ENCODE data around the gene DNAH14. TPM values are rescaled to one million over a fixed set of nuclear protein-coding genes. Genes with fewer than 3 reads are reported as not detected.

Gene DNAH14
- total and polyA plus RNA-seq, 9 of the 15 experiments (the other 6 are each of a cell fraction or from before 2014, with no cell fraction given): 58.4 to 142 (median 98.4) TPM

- TF ChIP-seq RERE (CRISPR knock-in tag; IDR thresholded peaks at IDR 0.05; ENCODE audit: borderline replicate concordance) (no peak), ZNF277 (CRISPR knock-in tag; IDR thresholded peaks at IDR 0.05; ENCODE audit: borderline replicate concordance) (no peak), CHD7 (IDR thresholded peaks at IDR 0.05; ENCODE audit: low read depth, low read length) (no peak), PKNOX1 (IDR thresholded peaks at IDR 0.05) (0 out of 2 replicates have a peak, but pooled peaks have one; percentile 21), STAT5B (CRISPR knock-in tag; IDR thresholded peaks at IDR 0.05) (no peak), CBFA2T2 (conservative IDR thresholded peaks at IDR 0.05) (peak; percentile 83)
These were observed 498.8 kb downstream of the DNAH14 start (continued) for GRCh38 chr1:225428068-225428880.

Measured in K562 (cell line).